Activated CD8-positive, alpha-beta T cell treated with anti-CD3 and anti-CD28 coated beads, Interleukin-2, amount 10 ng/mL, durations not matched to agents 7 days and 5 days (primary cell): Measurements from ENCODE around the gene CGB3. TPM values are rescaled to one million over a fixed set of nuclear protein-coding genes. Genes with fewer than 3 reads are reported as not detected.
"Not testable (repeated sequence)": the region's sequence is repeated elsewhere in the genome, so short reads cannot be mapped to it uniquely, and the experiment has no call there.

ENCODE experiments used
- ATAC-seq: fragments of 150-1000 bp; cut with Tn5 transposase; one replicate; pipeline ENCODE4 v1.10.0; 2021; ENCODE audit warnings: moderate library complexity
- CTCF ChIA-PET: fragments of 350-600 bp; sonication (Branson Sonifier 250); formaldehyde crosslinking; loops from one replicate; lab custom pipeline; 2021; ENCODE audit warnings: antibody characterized with exemption; lab: Charles Lee
- POLR2A ChIA-PET: fragments of 350-600 bp; sonication (Branson Sonifier 250); formaldehyde crosslinking; loops from one replicate; lab custom pipeline; 2021; ENCODE audit warnings: antibody characterized with exemption; lab: Charles Lee
- DNase-seq: peaks from one replicate; pipeline ENCODE4 v3.0.0-alpha.2; 2020
- H3K27ac Mint-ChIP-seq: one replicate; pipeline ENCODE4 v1.8.0; 2021; ENCODE audit warnings: mild to moderate bottlenecking, mixed read lengths
- H3K27me3 Mint-ChIP-seq: one replicate; pipeline ENCODE4 v1.8.0; 2021; ENCODE audit warnings: low read depth, mixed read lengths
- H3K36me3 Mint-ChIP-seq: one replicate; pipeline ENCODE4 v1.8.0; 2021; ENCODE audit warnings: low read depth, mixed read lengths
- H3K4me1 Mint-ChIP-seq: one replicate; pipeline ENCODE4 v1.8.0; 2021; ENCODE audit warnings: low read depth, mixed read lengths
- H3K4me3 Mint-ChIP-seq: one replicate; pipeline ENCODE4 v1.8.0; 2021; ENCODE audit warnings: mild to moderate bottlenecking, mixed read lengths
- H3K9me3 Mint-ChIP-seq: one replicate; pipeline ENCODE4 v1.8.0; 2022; ENCODE audit warnings: mixed read lengths; ENCODE audit not compliant: insufficient read depth
- total RNA-seq, 2 experiments: library from RNA; stranded (reverse); gene quantifications; one replicate each; pipeline ENCODE4 v1.2.3, GENCODE V29; 2021

The CGB3 gene
- total RNA-seq, 2 experiments from 2014 or later = not detected

GRCh38 chr19:49038557-49039276 is 14.6 kb upstream of the CGB3 start:
- POLR2A ChIA-PET, H3K27ac Mint-ChIP-seq, DNase-seq, ATAC-seq, H3K4me3 Mint-ChIP-seq, H3K4me1 Mint-ChIP-seq, H3K9me3 Mint-ChIP-seq, H3K36me3 Mint-ChIP-seq, CTCF ChIA-PET, H3K27me3 Mint-ChIP-seq: not testable (repeated sequence)

DNA sequence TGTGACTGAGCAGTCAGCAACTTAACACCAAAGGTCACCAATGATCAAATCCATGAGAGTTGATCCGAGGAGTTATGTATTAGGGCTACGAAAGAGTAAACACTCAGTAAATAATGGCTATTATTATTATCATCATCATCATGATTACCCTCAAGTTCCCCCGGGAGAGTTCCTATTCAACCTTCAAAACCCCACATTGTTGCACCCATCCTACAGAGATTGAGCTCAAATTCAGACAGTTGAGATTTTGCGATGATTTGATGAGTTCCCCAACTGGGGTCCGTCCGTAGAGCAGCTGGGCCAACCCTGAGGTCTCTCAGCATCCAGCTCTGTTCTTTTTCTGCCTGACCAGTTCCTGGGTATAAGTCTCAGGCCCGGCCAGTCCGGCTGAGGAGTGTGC is 14.0 kb upstream of the CGB3 start:
- POLR2A ChIA-PET, H3K36me3 Mint-ChIP-seq, H3K27ac Mint-ChIP-seq, H3K4me1 Mint-ChIP-seq, H3K9me3 Mint-ChIP-seq, DNase-seq, H3K27me3 Mint-ChIP-seq, ATAC-seq, H3K4me3 Mint-ChIP-seq, CTCF ChIA-PET: not testable (repeated sequence)

DNA sequence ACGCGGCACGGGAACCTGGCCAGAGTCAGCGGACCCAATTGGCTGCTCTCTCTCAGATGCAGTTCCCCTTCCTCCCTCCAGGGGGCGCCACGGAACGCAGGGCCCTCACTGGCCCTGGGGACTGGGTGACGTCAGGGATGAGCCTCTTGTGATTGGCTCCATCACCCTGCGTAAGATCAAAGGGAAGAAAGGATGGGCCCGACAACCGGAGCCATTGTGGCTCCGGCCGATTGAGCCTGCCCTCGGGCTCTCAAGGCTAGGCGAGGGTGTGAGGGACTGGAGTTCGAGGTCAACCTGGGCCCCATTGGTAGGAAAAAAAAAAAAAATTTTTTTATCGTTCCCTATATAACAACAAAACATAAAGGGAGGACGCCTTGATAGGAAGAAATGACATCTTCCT is 12.7 kb upstream of the CGB3 start, which contains the start of gene CGB1:
Gene CGB1, minus strand, starts transcription at position 81 of the 400 bp plus-strand sequence. CDS start 184 bp downstream, outside the sequence.
- H3K4me3 Mint-ChIP-seq, H3K9me3 Mint-ChIP-seq, CTCF ChIA-PET, H3K27ac Mint-ChIP-seq, H3K4me1 Mint-ChIP-seq, H3K27me3 Mint-ChIP-seq, H3K36me3 Mint-ChIP-seq, POLR2A ChIA-PET: not testable (repeated sequence)
- peak; percentile 64 for ATAC-seq
- DNase-seq = peak; percentile 62

DNA sequence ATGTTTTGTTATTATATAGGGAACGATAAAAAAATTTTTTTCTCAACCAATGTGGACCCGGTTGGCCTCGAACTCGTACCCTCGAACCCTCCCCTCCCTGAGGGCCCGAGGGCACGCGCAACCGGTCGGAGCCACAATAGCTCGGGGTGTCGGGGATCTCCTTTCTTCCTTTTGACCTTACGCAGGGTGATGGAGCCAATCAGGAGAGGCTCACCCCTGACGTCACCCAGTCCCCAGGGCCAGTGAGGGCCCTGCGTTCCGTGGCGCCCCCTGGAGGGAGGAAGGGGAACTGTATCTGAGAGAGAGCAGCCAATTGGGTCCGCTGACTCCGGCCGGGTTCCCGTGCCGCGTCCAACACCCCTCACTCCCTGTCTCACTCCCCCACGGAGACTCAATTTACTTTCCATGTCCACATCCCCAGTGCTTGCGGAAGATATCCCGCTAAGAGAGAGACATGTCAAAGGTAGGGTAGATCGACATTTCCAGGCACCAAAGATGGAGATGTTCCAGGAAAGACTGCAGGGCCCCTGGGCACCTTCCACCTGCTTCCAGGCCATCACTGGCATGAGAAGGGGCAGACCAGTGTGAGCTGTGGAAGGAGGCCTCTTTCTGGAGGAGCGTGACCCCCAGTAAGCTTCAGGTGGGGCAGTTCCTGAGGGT is 7.6 kb upstream of the CGB3 start, which contains the start of gene CGB2:
Gene CGB2, plus strand, starts transcription at position 249 of the 660 bp plus-strand sequence. Its CDS starts 206 bp downstream, at position 455.
- H3K9me3 Mint-ChIP-seq, H3K36me3 Mint-ChIP-seq, CTCF ChIA-PET, H3K27ac Mint-ChIP-seq, H3K27me3 Mint-ChIP-seq, H3K4me1 Mint-ChIP-seq, POLR2A ChIA-PET: not testable (repeated sequence)
- H3K4me3 Mint-ChIP-seq = peak within 1 kb of the TSS; percentile 28
- peak; percentile 71 for ATAC-seq
- DNase-seq = peak; percentile 67

DNA sequence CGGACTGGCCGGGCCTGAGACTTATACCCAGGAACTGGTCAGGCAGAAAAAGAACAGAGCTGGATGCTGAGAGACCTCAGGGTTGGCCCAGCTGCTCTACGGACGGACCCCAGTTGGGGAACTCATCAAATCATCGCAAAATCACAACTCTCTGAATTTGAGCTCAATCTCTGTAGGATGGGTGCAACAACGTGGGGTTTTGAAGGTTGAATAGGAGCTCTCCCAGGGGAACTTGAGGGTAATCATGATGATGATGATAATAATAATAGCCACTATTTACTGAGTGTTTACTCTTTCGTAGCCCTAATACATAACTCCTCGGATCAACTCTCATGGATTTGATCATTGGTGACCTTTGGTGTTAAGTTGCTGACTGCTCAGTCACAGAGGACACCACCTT is 6.2 kb upstream of the CGB3 start:
- DNase-seq, H3K36me3 Mint-ChIP-seq, H3K27ac Mint-ChIP-seq, ATAC-seq, H3K4me3 Mint-ChIP-seq, POLR2A ChIA-PET, H3K9me3 Mint-ChIP-seq, H3K4me1 Mint-ChIP-seq, CTCF ChIA-PET, H3K27me3 Mint-ChIP-seq: not testable (repeated sequence)

DNA sequence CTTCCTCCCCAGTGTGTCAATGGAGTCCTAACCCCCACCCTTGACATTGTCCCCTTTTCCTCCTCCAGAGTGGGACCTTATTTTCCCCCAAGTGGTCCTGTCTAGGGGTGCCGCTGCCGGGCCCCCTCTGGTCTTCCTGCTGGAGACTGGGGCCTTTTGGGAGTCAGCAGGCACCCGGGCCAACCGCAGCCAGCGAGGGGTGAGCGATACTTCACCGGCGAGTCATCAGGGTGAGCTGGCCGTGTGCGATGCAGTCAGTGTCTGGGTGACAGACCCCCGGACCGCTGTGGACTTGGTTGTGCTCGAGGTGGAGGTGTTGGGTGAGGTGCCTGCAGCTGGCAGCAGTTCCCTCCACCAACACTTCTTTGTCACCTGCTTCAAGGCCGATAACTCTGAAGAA is 5.6 kb upstream of the CGB3 start:
- H3K9me3 Mint-ChIP-seq, POLR2A ChIA-PET: not testable (repeated sequence)

GRCh38 chr19:49028686-49029085 is 4.6 kb upstream of the CGB3 start:
- H3K27ac Mint-ChIP-seq, DNase-seq, CTCF ChIA-PET, H3K9me3 Mint-ChIP-seq, H3K36me3 Mint-ChIP-seq, H3K27me3 Mint-ChIP-seq, H3K4me3 Mint-ChIP-seq, ATAC-seq, H3K4me1 Mint-ChIP-seq, POLR2A ChIA-PET: not testable (repeated sequence)

More for the DNA sequence above, 5.6 kb upstream of the CGB3 start:
- H3K36me3 Mint-ChIP-seq, H3K27ac Mint-ChIP-seq, H3K4me1 Mint-ChIP-seq, ATAC-seq, H3K4me3 Mint-ChIP-seq, CTCF ChIA-PET, DNase-seq, H3K27me3 Mint-ChIP-seq: not testable (repeated sequence)

DNA sequence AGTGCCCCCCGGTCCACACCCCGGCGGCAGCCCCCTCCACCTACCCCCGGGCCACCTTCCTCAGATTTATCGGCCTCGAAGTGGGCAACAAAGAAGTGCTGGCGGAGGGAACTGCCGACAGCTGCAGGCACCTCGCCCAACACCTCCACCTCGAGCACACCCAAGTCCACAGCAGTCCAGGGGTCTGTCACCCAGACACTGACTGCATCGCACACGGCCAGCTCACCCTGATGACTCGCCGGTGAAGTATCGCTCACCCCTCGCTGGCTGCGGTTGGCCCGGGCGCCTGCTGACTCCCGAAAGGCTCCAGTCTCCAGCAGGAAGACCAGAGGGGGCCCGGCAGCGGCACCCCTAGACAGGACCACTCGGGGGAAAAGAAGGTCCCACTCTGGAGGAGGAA is 1.5 kb upstream of the CGB3 start:
- CTCF ChIA-PET, H3K27me3 Mint-ChIP-seq, H3K36me3 Mint-ChIP-seq, DNase-seq, H3K27ac Mint-ChIP-seq, H3K9me3 Mint-ChIP-seq, POLR2A ChIA-PET, H3K4me3 Mint-ChIP-seq, ATAC-seq: not testable (repeated sequence)
- H3K4me1 Mint-ChIP-seq = peaks cover 10% of the 10 kb centered on the region

DNA sequence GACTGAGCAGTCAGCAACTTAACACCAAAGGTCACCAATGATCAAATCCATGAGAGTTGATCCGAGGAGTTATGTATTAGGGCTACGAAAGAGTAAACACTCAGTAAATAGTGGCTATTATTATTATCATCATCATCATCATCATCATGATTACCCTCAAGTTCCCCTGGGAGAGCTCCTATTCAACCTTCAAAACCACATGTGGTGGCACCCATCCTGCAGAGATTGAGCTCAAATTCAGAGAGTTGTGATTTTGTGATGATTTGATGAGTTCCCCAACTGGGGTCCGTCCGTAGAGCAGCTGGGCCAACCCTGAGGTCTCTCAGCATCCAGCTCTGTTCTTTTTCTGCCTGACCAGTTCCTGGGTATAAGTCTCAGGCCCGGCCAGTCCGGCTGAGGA is 955 bp upstream of the CGB3 start:
- ATAC-seq, H3K27ac Mint-ChIP-seq, H3K4me3 Mint-ChIP-seq, H3K27me3 Mint-ChIP-seq, CTCF ChIA-PET, DNase-seq, POLR2A ChIA-PET, H3K9me3 Mint-ChIP-seq, H3K36me3 Mint-ChIP-seq: not testable (repeated sequence)
- peaks cover 15% of the 10 kb centered on the region for H3K4me1 Mint-ChIP-seq

DNA sequence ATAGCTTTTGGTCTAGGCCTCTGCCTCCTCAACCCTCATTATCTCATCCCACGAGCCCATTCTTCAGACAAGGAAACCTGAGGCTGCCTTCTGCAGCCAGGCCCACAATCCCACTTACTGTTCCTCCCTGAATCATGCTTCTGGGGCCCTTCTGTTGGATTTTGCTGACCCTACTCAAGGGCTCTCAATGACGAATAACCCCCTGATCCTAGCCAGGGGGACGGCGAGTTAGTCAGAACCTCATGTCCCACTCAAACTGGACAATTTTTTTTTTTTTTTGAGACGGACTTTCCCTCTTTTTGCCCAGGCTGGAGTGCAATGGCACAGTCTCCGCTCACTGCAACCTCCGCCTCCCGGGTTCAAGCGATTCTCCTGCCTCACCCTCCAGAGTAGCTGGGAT is 2.0 kb downstream of the CGB3 start:
- Mint-ChIP-seq H3K9me3 (no peaks in the 10 kb centered on the region), H3K27ac (no peak overlapping the region), H3K4me3 (no peak overlapping the region), H3K36me3 (no peaks in the 10 kb centered on the region), H3K4me1 (peaks cover 38% of the 10 kb centered on the region), H3K27me3 (peaks cover 11% of the 10 kb centered on the region)
- ChIA-PET CTCF (interaction anchor here (1.4 to 5.8 kb wide), 2 partner anchors 23 to 76 kb away, joined by 4 to 32 read pairs; no protein-coding TSS in a partner anchor), POLR2A (no interaction called here)
- no peak for ATAC-seq
- DNase-seq = no peak

GRCh38 chr19:49020931-49021895 is 2.9 kb downstream of the CGB3 start:
- Mint-ChIP-seq H3K27me3 (peaks cover 11% of the 10 kb centered on the region), H3K4me1 (peaks cover 39% of the 10 kb centered on the region), H3K4me3 (no peak overlapping the region), H3K36me3 (no peaks in the 10 kb centered on the region), H3K27ac (peak overlapping the region; percentile 2), H3K9me3 (no peaks in the 10 kb centered on the region)
- ATAC-seq (no peak), DNase-seq (no peak)
- ChIA-PET CTCF (interaction anchor here (0.6 to 5.8 kb wide), 3 partner anchors 22 to 77 kb away, joined by 3 to 32 read pairs (median 4); no protein-coding TSS in a partner anchor), POLR2A (no interaction called here)
